HL-60/S4 treated with retinoic acid at 250 ng/mL for 4 days and 3 days (cell line): ENCODE results near the gene CYP4F22.
"Not testable (repeated sequence)": the region's sequence is repeated elsewhere in the genome, so short reads cannot be mapped to it uniquely, and the experiment has no call there.

Experiments used
- in situ Hi-C: fragments of 300-500 bp; cut with MboI; formaldehyde crosslinking; loops from 2 replicates; pipeline ENCODE4 v1.7.0; 2022; ENCODE audit warnings: low sequenced_read_pairs

Gene CYP4F22

GRCh38 chr19:15508035-15508710, at the start of gene CYP4F22:
Gene CYP4F22, plus strand, starts transcription at chr19:15508525. Its CDS starts 16,812 bp downstream, at chr19:15525337.
- in situ Hi-C loops = no loop called here

GRCh38 chr19:15461694-15462093, 46.6 kb upstream of the CYP4F22 start:
- in situ Hi-C loops = no loop called here

- in situ Hi-C loops = no loop called here
These were observed 44.4 kb upstream of the CYP4F22 start for GRCh38 chr19:15463861-15464371.

- in situ Hi-C loops = no loop called here
These were observed 43.6 kb upstream of the CYP4F22 start, which contains the start of gene RASAL3 for GRCh38 chr19:15464394-15465385. Gene RASAL3, minus strand, starts transcription at chr19:15464544. Its CDS starts 186 bp downstream, at chr19:15464358.

GRCh38 chr19:15466851-15467733, 41.2 kb upstream of the CYP4F22 start:
- in situ Hi-C loops = no loop called here

- in situ Hi-C loops = no loop called here
These were observed 40.6 kb upstream of the CYP4F22 start for GRCh38 chr19:15467734-15468214.

GRCh38 chr19:15468675-15469512, 39.4 kb upstream of the CYP4F22 start:
- in situ Hi-C loops = no loop called here

- in situ Hi-C loops = no loop called here
These were observed 38.6 kb upstream of the CYP4F22 start for GRCh38 chr19:15469513-15470297.

GRCh38 chr19:15471639-15472101, 36.7 kb upstream of the CYP4F22 start:
- in situ Hi-C loops = no loop called here

GRCh38 chr19:15473821-15474220, 34.5 kb upstream of the CYP4F22 start:
- in situ Hi-C loops = not testable (repeated sequence)

GRCh38 chr19:15475169-15475568, 33.2 kb upstream of the CYP4F22 start:
- in situ Hi-C loops = no loop called here

GRCh38 chr19:15475611-15476010, 32.7 kb upstream of the CYP4F22 start:
- in situ Hi-C loops = no loop called here

- in situ Hi-C loops = no loop called here
These were observed 32.0 kb upstream of the CYP4F22 start for GRCh38 chr19:15476325-15476724.

GRCh38 chr19:15479391-15480345, 28.7 kb upstream of the CYP4F22 start, which contains the start of gene PGLYRP2:
Gene PGLYRP2, minus strand, starts transcription at chr19:15479501. Its CDS starts 130 bp downstream, at chr19:15479371.
- in situ Hi-C loops = no loop called here

GRCh38 chr19:15480996-15481395, 27.3 kb upstream of the CYP4F22 start:
- in situ Hi-C loops = not testable (repeated sequence)

GRCh38 chr19:15485768-15486167, 22.6 kb upstream of the CYP4F22 start:
- in situ Hi-C loops = not testable (repeated sequence)

GRCh38 chr19:15487038-15487437, 21.3 kb upstream of the CYP4F22 start:
- in situ Hi-C loops = no loop called here
